Measurements from ENCODE around the gene ABCB8.

The ABCB8 gene

GRCh38 chr7:151088019-151088855, 60.0 kb downstream of the ABCB8 start:
- no peak for DNase-seq (ENCODE audit: extremely low spot score)
- ChIA-PET POLR2A (interaction anchor here (0.7 to 1.5 kb wide), 6 partner anchors 14 to 68 kb away, joined by 3 to 4 read pairs (median 3); partner anchors contain the start of gene SLC4A2), CTCF (interaction anchor here (1.2 to 1.7 kb wide), 3 partner anchors 12 to 69 kb away, joined by 4 to 13 read pairs (median 5); no protein-coding TSS in a partner anchor)
- TF ChIP-seq HDGF (IDR thresholded peaks at IDR 0.05; ENCODE audit: borderline replicate concordance) = no peak
- TF ChIP-seq FOXK2 (IDR thresholded peaks at IDR 0.05) = no peak
- TF ChIP-seq L3MBTL2 (conservative IDR thresholded peaks at IDR 0.05) = no peak
- no peak for TF ChIP-seq BHLHE40 (IDR thresholded peaks at IDR 0.05; ENCODE audit: borderline replicate concordance)
- no peak for TF ChIP-seq ARNT (IDR thresholded peaks at IDR 0.05)
- TF ChIP-seq ELF4 (IDR thresholded peaks at IDR 0.05) = no peak
- TF ChIP-seq SUZ12 (IDR thresholded peaks at IDR 0.05) = no peak
- no peak for TF ChIP-seq NFRKB (IDR thresholded peaks at IDR 0.05)
- TF ChIP-seq FOXA1 (IDR thresholded peaks at IDR 0.05) = no peak
- no peak for TF ChIP-seq FOXM1 (IDR thresholded peaks at IDR 0.05; ENCODE audit: borderline replicate concordance)
- no peak for TF ChIP-seq SP1 (IDR thresholded peaks at IDR 0.05)
- TF ChIP-seq ZNF384 (IDR thresholded peaks at IDR 0.05) = no peak
- TF ChIP-seq CTBP1 (IDR thresholded peaks at IDR 0.05; ENCODE audit: borderline replicate concordance) = no peak
- no peak for TF ChIP-seq LEF1 (IDR thresholded peaks at IDR 0.05; ENCODE audit: borderline replicate concordance)
- TF ChIP-seq TARDBP (IDR thresholded peaks at IDR 0.05) = no peak
- no peak for TF ChIP-seq PKNOX1 (IDR thresholded peaks at IDR 0.05)

GRCh38 chr7:151088856-151089699, 60.8 kb downstream of the ABCB8 start:
- POLR2A ChIA-PET = interaction anchor here (0.7 to 1.5 kb wide), 5 partner anchors 8 to 69 kb away, joined by 3 to 4 read pairs (median 3); partner anchors contain the start of genes FASTK and SLC4A2

GRCh38 chr7:151089893-151090730, 61.9 kb downstream of the ABCB8 start:
- CTCF ChIA-PET = interaction anchor here (0.6 to 1.6 kb wide), 2 partner anchors 16 to 21 kb away, joined by 3 to 4 read pairs; no protein-coding TSS in a partner anchor
- POLR2A ChIA-PET = interaction anchor here (0.7 to 1.4 kb wide), 2 partner anchors 9 to 20 kb away, joined by 3 read pairs; partner anchors contain the start of gene FASTK
- TF ChIP-seq FOXM1 (IDR thresholded peaks at IDR 0.05; ENCODE audit: borderline replicate concordance) (no peak), TARDBP (IDR thresholded peaks at IDR 0.05) (no peak), ARNT (IDR thresholded peaks at IDR 0.05) (no peak), SUZ12 (IDR thresholded peaks at IDR 0.05) (no peak), ZNF384 (IDR thresholded peaks at IDR 0.05) (no peak), LEF1 (IDR thresholded peaks at IDR 0.05; ENCODE audit: borderline replicate concordance) (no peak), CTBP1 (IDR thresholded peaks at IDR 0.05; ENCODE audit: borderline replicate concordance) (no peak), HDGF (IDR thresholded peaks at IDR 0.05; ENCODE audit: borderline replicate concordance) (no peak), BHLHE40 (IDR thresholded peaks at IDR 0.05; ENCODE audit: borderline replicate concordance) (no peak), FOXK2 (IDR thresholded peaks at IDR 0.05) (no peak), L3MBTL2 (conservative IDR thresholded peaks at IDR 0.05) (no peak)
- no peak for DNase-seq (ENCODE audit: extremely low spot score)

More at GRCh38 chr7:151088856-151089699, 60.8 kb downstream of the ABCB8 start:
- CTCF ChIA-PET = interaction anchor here (1.2 to 1.6 kb wide), 3 partner anchors 12 to 70 kb away, joined by 4 to 5 read pairs (median 4); no protein-coding TSS in a partner anchor
- TF ChIP-seq NFRKB (IDR thresholded peaks at IDR 0.05) (no peak), HDGF (IDR thresholded peaks at IDR 0.05; ENCODE audit: borderline replicate concordance) (0 out of 2 replicates have a peak, but pooled peaks have one; percentile 45), L3MBTL2 (conservative IDR thresholded peaks at IDR 0.05) (no peak)
- DNase-seq (ENCODE audit: extremely low spot score) = no peak

GRCh38 chr7:151091003-151091402, 62.8 kb downstream of the ABCB8 start:
- POLR2A ChIA-PET = no interaction called here
- no peak for TF ChIP-seq L3MBTL2 (conservative IDR thresholded peaks at IDR 0.05)
- TF ChIP-seq ZNF384 (IDR thresholded peaks at IDR 0.05) = no peak
- no peak for TF ChIP-seq SUZ12 (IDR thresholded peaks at IDR 0.05)
- TF ChIP-seq HDGF (IDR thresholded peaks at IDR 0.05; ENCODE audit: borderline replicate concordance) = no peak
- no peak for TF ChIP-seq FOXK2 (IDR thresholded peaks at IDR 0.05)
- no peak for TF ChIP-seq FOXM1 (IDR thresholded peaks at IDR 0.05; ENCODE audit: borderline replicate concordance)
- TF ChIP-seq CTBP1 (IDR thresholded peaks at IDR 0.05; ENCODE audit: borderline replicate concordance) = no peak
- TF ChIP-seq PKNOX1 (IDR thresholded peaks at IDR 0.05) = no peak
- no peak for TF ChIP-seq ELF4 (IDR thresholded peaks at IDR 0.05)
- no peak for DNase-seq (ENCODE audit: extremely low spot score)
- CTCF ChIA-PET = interaction anchor here (0.6 to 1.6 kb wide), 2 partner anchors 20 to 1319 kb away, joined by 3 to 4 read pairs; no protein-coding TSS in a partner anchor

- ChIA-PET CTCF (interaction anchor here (0.6 kb wide), 1 partner anchor 1319 kb away, joined by 3 read pairs; no protein-coding TSS in a partner anchor), POLR2A (interaction anchor here (0.8 kb wide), 1 partner anchor 31 kb away, joined by 3 read pairs; no protein-coding TSS in a partner anchor)
- peak; percentile 62 for DNase-seq (ENCODE audit: extremely low spot score)
- TF ChIP-seq FOXK2 (IDR thresholded peaks at IDR 0.05) (no peak), ARNT (IDR thresholded peaks at IDR 0.05) (no peak), PKNOX1 (IDR thresholded peaks at IDR 0.05) (no peak), SP1 (IDR thresholded peaks at IDR 0.05) (no peak), ZNF384 (IDR thresholded peaks at IDR 0.05) (no peak), ELF4 (IDR thresholded peaks at IDR 0.05) (no peak), NFRKB (IDR thresholded peaks at IDR 0.05) (no peak), CTBP1 (IDR thresholded peaks at IDR 0.05; ENCODE audit: borderline replicate concordance) (no peak), BHLHE40 (IDR thresholded peaks at IDR 0.05; ENCODE audit: borderline replicate concordance) (no peak), TARDBP (IDR thresholded peaks at IDR 0.05) (no peak), FOXM1 (IDR thresholded peaks at IDR 0.05; ENCODE audit: borderline replicate concordance) (no peak), LEF1 (IDR thresholded peaks at IDR 0.05; ENCODE audit: borderline replicate concordance) (no peak), L3MBTL2 (conservative IDR thresholded peaks at IDR 0.05) (no peak)
Measured at GRCh38 chr7:151091431-151091830, 63.2 kb downstream of the ABCB8 start.
